Sciatic nerve (tissue), 2 donors: ENCODE measurements around the gene TPO. TPM values are rescaled to one million over a fixed set of nuclear protein-coding genes. Genes with fewer than 3 reads are reported as not detected.
"Not testable (repeated sequence)": the region's sequence is repeated elsewhere in the genome, so short reads cannot be mapped to it uniquely, and the experiment has no call there.

Experiments
- ATAC-seq: fragments of 200-7000 bp; cut with Tn5 transposase; one replicate; pipeline ENCODE4 v1.9.1; 2020; ENCODE audit warnings: mild to moderate bottlenecking, moderate library complexity
- DNase-seq: peaks from one replicate; pipeline ENCODE4 v3.0.0-alpha.2; 2020; ENCODE audit warnings: low spot score
- intact Hi-C: fragments of 100-400 bp; cut with DNase I; formaldehyde crosslinking; loops from one replicate; pipeline ENCODE4 v1.14.2; 2022
- total RNA-seq: library from RNA; stranded (reverse); fragmentation: NEBNext Ultra II Directional; extraction: Animal tissue kit (Norgen Biotek cat#: 25700); gene quantifications from one replicate; pipeline ENCODE4 v1.2.1, GENCODE V29; 2021
- donor health status: DM: no; HTN: no; CAD: no.
- donor health status: DM: no; HTN: no; CAD: no.

TPO gene
- 4.5 TPM for total RNA-seq

DNA sequence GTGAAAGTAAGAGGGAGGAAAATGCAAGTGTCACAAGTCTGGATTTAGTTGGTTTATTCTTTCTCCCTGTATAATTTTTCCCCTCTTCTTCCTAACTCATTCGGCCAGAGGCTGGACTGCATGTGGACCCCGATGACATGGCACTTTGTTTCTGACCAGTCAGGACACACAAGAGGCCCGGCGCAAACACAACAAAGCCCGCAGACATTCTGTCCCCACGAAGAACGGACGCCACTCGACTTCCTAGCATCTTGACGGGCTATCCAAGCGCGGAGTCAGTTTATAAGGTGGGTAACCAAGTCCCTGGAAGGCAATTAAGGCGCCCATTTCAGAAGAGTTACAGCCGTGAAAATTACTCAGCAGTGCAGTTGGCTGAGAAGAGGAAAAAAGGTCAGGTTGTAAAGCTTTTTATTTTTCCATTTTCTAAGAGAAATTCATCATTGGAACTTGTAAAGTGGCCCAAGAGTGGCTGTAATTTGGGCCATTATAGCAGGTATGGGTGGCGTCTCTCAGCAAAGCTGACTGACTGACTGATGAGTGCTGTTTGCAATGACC, at the start of gene TPO:
Gene TPO, plus strand, starts transcription at position 308 of the 555 bp plus-strand sequence. CDS start 946 bp downstream, outside the sequence.
- intact Hi-C loops, result no loop called here
- no peak for DNase-seq
- no peak for ATAC-seq

- intact Hi-C loops, result no loop called here
- ATAC-seq (peak; percentile 90), DNase-seq (peak; percentile 92)
Observed at GRCh38 chr2:1366546-1367134, 46.6 kb upstream of the TPO start.

- DNase-seq (no peak), ATAC-seq (no peak)
- intact Hi-C loops, result no loop called here
Observed at GRCh38 chr2:1367601-1368000, 45.7 kb upstream of the TPO start.

DNA sequence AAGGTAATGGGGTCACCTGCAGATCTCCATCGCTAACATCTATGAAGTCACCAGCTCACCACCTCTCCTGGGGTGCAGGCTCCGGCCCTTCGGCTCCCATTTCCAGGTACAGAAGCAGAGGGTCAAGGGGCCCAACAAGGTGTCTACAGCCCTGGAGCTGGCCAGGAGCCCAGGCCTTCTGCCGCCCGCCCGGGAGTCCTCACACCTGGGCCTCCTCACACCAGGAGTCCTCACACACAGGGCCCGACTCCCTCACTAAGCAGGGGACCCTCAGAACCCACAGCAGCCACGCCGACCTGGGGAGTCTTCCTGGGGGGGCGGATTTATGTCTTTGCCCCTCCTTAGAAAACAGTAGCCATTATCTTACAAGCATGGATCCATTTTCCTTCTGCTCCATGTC, 43.4 kb upstream of the TPO start:
- no peak for ATAC-seq
- DNase-seq, result no peak
- intact Hi-C loops, result no loop called here

DNA sequence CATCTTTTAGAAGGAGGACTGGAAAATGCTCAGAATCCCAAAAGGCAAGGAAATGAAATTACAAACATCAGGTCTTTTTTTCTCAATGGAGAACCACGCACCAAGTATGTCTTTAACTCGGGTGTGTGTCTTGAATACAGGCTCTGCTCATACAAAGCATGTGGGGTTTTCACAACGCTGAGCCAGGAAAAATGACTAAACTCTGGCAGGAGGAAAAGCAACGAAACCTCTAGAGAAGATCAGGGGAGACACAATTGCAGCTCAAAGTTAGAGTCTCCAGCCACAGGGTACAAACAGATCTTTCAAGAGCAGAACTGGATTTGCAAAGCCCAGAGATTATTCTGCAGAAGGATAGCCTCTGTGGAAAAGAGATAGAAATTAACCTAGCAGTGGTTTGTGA, 42.8 kb upstream of the TPO start:
- DNase-seq (no peak), ATAC-seq (peak; percentile 40)
- intact Hi-C loops, result no loop called here

DNA sequence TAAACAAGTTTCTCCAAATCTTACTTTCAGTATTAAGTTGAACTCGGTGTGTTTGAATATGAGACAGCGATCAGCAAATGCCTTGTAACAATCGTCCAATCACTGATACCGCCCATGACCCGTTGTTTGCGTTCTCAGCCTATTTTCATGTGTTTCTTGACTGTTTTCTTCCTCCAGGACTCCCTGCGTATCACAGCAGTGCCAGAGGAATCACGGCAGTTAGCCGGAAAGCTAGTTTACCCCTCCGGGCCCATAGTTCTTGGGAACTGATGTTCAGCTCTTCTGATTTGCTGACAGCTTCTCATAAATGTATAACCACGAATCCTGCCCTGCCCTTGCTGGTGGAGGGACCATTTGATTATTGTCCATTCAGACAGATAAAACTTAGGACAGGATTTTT, 42.2 kb upstream of the TPO start:
- ATAC-seq (no peak), DNase-seq (no peak)
- intact Hi-C loops, result no loop called here

DNA sequence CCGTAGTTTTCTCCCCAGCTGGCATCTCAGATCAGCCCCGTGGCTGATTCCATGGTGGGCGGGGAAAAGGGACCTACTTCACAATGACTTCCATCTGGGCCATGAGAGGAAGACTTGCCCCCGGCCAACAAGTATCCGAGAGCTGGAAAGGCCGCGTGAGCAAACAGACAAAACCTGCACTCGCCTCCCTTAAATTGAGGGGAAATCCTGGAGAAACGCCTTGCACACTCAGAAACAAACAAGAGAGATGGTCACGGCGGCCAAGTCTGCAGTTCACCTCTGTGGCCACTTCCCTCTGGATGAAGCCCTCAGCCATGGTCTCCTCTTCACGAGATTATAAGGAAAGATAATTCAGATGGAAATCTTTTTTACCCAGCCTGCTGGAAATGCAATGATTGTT, 39.4 kb upstream of the TPO start:
- DNase-seq, result no peak
- no peak for ATAC-seq
- intact Hi-C loops, result no loop called here

DNA sequence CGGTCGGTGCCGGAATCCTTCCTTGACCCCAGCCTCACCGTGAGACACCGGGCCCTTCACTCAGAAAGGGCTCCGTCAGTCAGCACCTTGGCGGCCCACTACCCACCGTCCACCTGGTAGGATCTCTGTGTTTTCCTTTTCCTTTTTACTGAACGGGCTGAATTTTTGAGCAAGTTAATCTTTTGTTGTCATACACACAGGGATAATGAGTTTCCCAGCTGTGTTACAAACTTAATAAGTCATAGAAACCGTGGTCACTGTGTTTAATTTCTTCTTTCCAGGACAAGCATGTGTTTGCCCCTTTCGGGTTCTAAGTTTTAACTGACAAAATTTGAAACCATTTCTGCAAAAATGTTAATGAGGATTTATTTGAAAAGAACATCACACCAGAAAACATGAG, 39.0 kb upstream of the TPO start:
- no peak for ATAC-seq
- intact Hi-C loops, result no loop called here
- DNase-seq, result no peak

DNA sequence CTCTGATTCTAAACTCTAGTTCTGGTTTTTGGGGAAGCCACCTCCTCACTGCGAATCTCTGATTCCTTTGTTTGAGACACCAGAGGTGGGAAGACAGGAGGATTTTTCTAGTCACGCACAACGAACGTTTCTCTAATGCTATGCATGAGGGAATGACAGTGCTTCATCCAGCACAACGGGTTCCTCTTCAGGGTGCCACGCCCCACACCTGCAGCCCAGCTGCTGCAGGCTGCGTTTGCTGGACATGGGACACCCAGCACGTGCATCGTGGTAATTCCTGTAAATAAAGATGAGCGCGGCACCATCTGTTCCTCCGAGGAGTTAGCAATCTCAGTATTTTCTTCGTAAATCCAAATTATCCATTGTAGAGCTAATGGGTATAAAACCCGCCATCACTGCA, 37.5 kb upstream of the TPO start:
- no peak for DNase-seq
- no peak for ATAC-seq
- intact Hi-C loops, result no loop called here

DNA sequence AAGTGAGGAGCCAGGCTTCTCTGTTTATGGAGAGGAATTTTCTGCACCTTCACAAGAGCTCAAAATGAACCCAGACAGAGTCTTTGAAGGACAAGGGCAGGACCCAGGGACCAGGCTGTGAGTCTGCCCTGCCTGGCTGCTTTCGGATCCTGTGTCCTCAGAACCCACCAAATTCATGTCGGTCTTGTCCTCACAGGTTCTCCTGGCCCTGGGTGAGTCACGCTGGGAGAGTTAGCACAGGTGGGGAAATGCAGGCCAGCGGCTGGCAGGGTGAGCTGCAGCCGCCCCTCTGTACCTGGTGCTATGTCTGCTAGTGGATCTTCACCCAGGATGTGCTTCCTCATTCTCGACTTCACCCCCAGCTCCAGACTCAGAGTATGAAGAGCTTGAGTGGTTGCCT, 35.8 kb upstream of the TPO start:
- no peak for DNase-seq
- ATAC-seq, result no peak
- intact Hi-C loops, result no loop called here

DNA sequence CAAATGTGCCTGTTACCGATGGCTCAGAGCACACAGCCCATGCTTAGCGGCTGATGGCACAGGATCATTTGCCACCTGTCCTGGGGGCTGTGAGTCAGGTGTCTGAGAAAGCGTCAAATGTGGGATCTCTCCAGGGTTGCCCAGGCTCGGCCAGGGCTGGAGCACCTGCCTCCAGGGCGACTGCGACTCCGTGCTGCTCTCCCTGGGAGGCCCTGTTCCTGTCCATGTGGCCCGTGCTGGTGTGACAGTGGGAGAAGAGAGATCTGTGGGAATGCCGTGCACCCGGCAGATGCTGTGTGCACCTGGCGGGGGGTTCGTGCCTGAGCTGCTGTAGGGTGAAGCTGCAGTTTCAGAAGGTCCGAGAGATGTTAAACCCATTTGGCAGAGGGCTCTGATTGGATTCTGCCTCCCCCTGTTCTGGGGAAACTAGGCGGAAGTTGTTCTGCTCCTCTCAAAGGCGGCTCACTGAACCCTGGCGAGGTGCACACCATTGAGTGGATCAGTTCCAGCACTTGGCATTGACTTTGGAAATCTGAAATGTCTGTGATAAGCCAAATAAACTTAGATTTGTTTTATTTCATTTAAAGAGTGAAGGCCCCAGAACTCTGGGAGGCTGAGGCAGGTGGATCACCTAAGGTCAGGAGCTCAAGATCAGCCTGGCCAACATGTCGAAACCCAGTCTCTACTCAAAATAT, 34.7 kb upstream of the TPO start:
- intact Hi-C loops, result no loop called here
- no peak for ATAC-seq

DNA sequence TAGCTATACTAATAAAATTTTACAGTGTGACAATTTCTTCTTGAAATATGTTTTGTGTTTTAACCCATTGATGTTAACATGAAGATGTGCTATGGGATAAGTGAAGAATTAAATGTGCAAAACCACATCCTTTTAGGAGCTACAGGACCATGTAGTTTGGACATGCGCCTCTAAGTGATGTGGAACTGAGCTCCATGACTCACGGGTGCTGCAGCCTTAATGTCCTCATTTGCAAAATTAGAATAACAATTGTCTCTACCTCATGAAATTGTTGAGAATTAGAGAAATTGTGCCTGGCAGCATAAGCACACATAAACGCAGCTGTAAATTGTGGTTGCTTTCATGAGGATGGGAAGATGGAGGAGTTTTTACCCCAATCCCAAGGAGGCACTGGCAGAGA, 31.6 kb upstream of the TPO start:
- intact Hi-C loops, result no loop called here
- no peak for DNase-seq
- ATAC-seq, result no peak

More for the DNA sequence above, 34.7 kb upstream of the TPO start:
- DNase-seq, result no peak

DNA sequence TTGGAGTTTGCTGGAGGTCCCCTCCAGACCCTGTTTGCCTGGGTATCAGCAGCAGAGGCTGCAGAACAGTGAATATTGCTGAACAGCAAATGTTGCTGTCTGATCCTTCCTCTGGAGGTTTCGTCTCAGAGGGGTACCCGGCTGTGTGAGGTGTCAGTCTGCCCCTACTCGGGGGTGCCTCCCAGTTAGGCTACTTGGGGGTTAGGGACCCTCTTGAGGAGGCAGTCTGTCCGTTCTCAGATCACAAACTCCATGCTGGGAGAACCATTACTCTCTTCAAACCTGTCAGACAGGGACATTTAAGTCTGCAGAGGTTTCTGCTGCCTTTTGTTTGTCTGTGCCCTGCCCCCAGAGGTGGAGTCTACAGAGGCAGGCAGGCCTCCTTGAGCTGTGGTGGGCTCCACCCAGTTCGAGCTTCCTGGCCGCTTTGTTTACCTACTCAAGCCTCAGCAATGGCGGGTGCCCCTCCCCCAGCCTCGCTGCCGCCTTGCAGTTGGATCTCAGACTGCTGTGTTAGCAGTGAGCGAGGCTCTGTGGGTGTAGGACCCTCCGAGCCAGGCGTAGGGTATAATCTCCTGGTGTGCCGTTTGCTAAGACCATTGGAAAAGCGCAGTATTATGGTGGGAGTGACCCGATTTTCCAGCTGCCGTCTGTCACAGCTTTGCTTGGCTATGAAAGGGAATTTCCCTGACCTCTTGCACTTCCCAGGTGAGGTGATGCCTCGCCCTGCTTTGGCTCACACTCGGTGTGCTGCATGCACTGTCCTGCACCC, 25.1 kb upstream of the TPO start:
- ATAC-seq, intact Hi-C loops, DNase-seq: not testable (repeated sequence)

GRCh38 chr2:1390118-1390517, 23.1 kb upstream of the TPO start:
- intact Hi-C loops, DNase-seq, ATAC-seq: not testable (repeated sequence)

DNA sequence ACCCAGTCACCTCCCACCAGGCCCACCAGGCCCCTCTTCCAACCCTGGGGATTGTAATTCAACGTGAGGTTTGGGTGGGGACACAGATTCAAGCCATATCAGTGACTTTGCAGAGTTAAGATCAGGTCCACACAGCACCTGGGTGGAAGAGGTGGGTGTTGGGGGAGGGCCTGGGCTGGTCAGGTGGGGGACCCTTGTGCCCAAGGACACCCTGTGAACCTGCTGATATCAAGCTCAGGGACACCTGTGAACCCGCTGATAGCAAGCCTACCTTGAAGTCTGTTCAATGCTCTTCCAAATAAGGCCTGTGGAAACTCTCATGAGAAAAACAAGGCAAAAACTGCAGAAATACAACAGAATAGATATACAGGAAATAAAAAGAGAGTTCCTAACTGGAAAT, 19.9 kb upstream of the TPO start:
- ATAC-seq, result no peak
- intact Hi-C loops, result no loop called here

GRCh38 chr2:1394709-1395408, 18.4 kb upstream of the TPO start:
- intact Hi-C loops, result no loop called here
- no peak for ATAC-seq
- no peak for DNase-seq

More for the DNA sequence above, 19.9 kb upstream of the TPO start:
- DNase-seq, result no peak

DNA sequence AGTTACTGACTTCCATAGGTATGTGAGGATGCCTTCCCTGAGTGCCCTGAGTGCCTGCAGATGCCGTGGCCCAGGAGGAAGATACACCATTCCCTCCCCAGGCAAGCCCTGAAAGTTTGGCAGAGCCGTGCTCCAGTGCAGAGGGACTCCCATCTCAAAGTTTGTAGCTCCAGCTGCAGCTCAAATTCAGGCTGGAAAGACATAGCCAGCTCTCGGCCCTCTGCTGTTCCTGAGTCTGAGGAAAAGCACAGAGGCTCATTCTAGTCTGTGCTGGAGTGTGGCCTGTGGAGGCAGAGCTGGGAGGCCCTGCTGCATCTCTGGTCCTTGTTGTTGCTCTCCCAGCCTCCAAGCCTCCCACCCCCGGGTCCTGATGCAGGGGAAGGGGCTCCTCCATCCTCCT, 15.9 kb upstream of the TPO start:
- intact Hi-C loops, result no loop called here
- no peak for ATAC-seq
- DNase-seq, result no peak

DNA sequence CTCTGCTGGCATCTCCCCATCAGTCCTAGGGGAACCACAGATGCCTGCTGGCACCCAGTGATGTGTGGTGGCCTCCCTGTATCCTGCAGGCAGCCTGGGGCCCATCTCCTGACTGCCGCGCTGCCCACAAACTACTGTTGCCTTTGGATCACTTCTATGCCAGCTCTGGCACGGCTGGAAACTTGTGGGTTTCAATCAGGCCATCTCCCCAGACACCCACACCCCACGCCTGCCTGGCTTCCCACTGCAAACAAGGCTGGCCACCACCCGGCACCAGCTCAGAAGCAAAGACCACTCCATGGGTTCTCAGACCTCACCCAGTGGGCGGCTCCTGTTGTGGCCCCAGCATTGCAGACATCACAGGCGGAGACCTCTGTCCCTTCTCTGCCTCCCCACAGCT, 15.1 kb upstream of the TPO start:
- no peak for DNase-seq
- ATAC-seq, result no peak
- intact Hi-C loops, result no loop called here

DNA sequence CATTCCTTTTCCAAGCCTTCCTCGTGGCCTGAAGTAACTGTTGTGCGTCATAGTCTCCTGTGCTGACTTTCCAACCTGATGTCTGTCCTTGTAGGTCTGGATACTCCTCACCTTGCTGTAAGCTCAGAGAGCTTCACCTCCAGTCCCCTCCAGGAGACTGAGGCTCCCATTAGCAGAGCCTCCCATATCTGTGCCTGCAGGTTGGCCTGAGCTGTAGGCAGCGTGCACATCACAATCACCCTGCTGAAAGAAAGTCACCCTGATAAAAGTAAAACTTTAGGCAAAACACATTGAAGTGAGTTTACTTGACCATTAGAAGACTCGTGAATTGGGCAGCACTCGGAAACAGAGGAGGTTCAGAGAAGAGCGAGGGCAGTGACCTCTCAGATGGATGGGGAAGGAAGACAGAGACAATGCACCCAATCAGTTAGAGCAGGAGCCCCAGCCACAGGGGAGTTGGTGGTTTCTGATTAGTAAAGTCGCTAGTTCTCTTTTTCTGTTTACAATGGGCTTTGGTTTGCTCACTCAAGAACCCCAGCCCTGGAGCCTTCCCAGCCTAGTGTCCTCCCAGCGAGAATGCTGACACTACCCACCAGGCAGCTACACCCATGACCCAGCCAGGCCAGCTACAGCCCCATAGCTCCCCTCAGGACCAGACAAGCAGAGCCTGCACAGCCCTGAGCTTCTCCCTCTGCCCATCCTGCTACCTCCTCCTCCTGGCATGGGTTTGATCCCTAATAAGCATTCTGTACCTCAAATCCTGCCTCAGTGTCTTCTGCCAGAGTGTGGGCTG, 12.1 kb upstream of the TPO start:
- intact Hi-C loops, result no loop called here
- no peak for DNase-seq
- peak; percentile 38 for ATAC-seq
